NOMO-1 treated with DMSO at 0.1 percent for 48 hours (cell line): ENCODE data around the gene TAF1.
A peak's percentile ranks its signal among the peaks of the same experiment; 100 is the strongest.
"Not testable (repeated sequence)": the region's sequence is repeated elsewhere in the genome, so short reads cannot be mapped to it uniquely, and the experiment has no call there.

Source experiments
- DNase-seq: peaks from one replicate; lab custom pipeline; 2025; ENCODE audit not compliant: unreplicated experiment; lab: John Stamatoyannopoulos, UW

Gene TAF1, protein sequence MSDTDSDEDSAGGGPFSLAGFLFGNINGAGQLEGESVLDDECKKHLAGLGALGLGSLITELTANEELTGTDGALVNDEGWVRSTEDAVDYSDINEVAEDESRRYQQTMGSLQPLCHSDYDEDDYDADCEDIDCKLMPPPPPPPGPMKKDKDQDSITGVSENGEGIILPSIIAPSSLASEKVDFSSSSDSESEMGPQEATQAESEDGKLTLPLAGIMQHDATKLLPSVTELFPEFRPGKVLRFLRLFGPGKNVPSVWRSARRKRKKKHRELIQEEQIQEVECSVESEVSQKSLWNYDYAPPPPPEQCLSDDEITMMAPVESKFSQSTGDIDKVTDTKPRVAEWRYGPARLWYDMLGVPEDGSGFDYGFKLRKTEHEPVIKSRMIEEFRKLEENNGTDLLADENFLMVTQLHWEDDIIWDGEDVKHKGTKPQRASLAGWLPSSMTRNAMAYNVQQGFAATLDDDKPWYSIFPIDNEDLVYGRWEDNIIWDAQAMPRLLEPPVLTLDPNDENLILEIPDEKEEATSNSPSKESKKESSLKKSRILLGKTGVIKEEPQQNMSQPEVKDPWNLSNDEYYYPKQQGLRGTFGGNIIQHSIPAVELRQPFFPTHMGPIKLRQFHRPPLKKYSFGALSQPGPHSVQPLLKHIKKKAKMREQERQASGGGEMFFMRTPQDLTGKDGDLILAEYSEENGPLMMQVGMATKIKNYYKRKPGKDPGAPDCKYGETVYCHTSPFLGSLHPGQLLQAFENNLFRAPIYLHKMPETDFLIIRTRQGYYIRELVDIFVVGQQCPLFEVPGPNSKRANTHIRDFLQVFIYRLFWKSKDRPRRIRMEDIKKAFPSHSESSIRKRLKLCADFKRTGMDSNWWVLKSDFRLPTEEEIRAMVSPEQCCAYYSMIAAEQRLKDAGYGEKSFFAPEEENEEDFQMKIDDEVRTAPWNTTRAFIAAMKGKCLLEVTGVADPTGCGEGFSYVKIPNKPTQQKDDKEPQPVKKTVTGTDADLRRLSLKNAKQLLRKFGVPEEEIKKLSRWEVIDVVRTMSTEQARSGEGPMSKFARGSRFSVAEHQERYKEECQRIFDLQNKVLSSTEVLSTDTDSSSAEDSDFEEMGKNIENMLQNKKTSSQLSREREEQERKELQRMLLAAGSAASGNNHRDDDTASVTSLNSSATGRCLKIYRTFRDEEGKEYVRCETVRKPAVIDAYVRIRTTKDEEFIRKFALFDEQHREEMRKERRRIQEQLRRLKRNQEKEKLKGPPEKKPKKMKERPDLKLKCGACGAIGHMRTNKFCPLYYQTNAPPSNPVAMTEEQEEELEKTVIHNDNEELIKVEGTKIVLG (N-terminal part only)

DNA sequence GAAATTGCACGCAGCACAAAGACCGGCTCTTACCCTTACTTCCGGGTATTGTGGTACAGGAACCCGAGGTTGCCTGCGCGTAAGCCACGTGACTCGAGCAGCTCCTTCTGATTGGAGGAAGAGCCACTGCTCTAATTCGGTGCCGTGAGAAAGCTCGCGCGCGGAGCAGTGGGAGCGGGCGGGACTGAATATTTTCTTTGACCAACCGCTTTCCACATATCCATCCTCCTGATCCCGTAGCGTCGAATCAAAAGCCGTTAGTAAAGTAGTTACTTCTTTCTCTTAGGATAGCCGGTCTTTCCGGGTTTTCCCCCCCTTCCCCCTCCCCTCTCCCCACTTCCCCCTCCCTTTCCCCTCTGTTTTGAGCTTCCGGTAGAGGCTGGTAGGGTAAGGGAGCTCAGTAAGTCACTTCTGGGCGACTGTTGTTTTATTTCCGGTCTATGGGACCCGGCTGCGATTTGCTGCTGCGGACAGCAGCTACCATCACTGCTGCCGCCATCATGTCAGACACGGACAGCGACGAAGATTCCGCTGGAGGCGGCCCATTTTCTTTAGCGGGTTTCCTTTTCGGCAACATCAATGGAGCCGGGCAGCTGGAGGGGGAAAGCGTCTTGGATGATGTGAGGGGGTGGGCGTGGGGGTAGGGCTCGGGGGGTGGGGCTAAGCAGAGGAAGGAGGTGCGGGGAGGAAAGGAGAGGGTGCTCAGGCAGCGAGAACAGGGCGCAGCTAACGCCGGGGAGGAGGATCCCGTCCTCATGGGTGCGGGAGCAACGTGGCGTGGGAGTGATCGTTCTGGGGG lies at the start of gene TAF1:
Gene TAF1, plus strand, starts transcription at position 483 of the 799 bp plus-strand sequence. Its CDS starts 18 bp downstream, at position 501.
- peak; percentile 94 for DNase-seq

DNA sequence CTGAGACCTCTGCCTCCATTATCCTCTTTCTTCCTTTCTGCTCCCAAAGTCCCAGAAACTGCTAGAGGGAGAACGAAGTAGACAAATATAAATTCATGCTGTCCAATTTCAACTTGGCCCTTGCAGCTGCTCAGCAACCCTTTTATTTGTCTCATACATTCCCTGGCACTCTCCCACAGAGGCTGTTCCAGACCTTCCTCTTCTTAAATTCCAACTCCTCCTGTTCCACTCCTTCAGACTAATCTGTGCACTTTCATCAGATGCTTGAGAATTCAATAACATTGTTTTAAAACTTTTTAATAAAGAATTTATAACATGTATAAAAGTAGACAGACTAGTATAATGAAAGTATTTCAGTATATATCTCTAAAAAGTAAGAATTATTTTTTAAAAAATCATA lies 49.2 kb upstream of the TAF1 start:
- DNase-seq, result not testable (repeated sequence)

DNA sequence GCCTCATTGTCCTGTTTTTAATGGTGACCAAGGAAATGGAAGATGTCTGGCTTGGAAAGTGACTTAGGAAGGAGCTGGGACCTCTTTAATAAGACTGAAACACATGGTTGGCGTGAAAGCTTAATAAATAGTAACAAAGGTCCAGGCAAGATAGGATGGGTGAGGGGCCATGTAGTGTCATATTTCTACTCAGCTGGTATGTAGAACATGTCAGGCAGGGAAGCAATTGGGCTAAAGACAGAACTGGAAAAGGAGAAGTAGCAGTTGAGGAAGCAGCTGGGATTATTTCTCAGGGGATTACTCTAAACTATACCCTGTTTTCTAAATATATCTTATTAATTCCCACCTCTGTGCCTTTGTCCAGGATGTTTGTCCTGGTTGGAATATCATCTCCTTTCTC lies 46.0 kb upstream of the TAF1 start:
- DNase-seq, result peak; percentile 15

DNA sequence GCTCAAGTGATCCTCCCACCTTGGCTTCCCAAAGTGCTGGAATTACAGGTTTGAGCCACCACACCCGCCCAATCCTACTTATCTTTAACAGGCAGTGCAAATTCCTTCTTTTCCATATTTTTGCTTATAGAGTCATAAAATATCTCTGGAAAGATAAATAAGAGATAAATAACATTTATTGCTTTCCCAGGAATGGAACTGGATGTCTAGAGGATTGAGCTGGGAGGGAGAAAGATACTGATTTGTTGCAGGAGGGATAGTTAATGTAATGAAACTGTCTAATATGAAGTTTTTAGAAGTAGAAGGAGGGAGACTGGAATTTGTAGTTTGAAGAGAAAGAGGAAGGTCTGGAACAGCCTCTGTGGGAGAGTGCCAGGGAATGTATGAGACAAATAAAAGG lies 44.4 kb upstream of the TAF1 start:
- no peak for DNase-seq

DNA sequence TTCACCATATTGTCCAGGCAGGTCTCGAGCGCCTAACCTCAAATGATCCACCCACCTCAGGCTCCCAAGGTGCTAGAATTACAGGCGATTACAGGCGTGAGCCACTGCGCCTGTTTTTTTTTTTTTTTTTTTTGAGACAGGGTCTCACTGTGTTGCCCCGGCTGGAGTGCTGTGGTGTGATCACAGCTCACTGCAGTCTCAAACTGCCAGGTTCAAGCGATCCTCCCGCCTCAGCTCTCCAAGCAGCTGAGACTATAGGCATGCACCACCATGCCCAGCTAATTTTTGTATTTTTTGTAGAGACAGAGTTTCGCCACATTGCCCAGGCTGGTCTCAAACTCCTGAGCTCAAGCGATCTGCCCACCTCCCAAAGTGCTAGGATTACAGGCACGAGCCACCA lies 41.7 kb upstream of the TAF1 start:
- not testable (repeated sequence) for DNase-seq

DNA sequence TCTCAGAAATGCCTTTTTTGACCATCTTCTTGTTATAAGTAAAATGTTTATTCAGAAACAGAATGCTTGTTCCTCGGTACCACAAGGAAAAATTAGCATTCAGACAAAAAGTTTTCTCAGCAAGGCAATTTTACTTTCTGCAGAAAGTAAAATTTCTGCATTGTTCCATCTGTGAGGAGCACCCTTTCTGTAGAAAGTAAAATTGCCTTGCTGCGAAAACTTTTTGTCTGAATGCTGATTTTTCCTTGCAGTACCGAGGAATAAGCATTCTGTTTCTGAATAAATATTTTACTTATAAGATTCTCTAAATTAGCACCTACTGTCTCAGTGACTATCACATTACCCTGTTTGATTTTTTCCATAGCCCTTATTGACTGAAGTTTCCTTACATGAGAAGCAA lies 39.8 kb upstream of the TAF1 start:
- no peak for DNase-seq

DNA sequence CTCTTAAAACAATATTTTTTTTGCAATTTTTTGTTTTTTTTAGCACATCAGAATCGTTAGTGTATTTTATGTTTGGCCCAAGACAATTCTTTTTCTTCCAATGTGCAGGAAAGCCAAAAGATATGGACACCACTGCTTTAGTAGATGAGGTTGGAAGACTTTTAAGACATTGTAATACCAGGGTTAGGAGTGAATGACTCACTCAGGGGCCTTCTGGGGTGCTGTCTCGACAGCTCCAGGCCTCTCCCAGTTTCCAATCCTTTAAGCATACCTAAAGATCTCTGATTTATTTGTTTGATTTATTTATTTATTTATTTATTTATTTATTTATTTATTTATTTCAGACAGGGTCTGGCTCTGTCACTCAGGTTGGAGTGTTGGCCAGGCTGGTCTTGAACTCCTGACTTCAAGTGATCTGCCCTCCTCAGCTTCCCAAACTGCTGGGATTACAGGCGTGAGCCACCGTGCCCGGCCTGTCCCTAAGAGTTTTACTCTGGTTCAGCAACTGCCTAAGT lies 16.9 kb upstream of the TAF1 start:
- not testable (repeated sequence) for DNase-seq

DNA sequence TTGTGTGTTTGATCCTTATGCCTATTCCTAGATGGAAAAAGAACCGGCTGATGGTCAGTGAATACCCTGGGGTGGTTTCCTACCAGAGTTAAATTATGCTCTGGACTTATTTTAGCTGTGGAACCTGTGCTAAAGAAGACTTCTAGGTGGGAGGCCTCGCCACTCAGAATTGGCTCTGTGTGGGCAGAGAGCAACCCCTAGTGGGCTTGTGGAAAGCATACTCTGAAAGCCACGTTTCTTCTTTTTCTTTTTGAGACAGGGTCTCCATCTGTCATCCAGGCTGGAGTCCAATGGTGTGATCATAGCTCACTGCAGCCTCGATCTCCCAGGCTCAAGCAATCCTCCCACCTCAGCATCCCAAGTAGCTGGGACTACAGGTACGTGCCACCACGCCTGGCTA lies 16.3 kb upstream of the TAF1 start:
- not testable (repeated sequence) for DNase-seq

DNA sequence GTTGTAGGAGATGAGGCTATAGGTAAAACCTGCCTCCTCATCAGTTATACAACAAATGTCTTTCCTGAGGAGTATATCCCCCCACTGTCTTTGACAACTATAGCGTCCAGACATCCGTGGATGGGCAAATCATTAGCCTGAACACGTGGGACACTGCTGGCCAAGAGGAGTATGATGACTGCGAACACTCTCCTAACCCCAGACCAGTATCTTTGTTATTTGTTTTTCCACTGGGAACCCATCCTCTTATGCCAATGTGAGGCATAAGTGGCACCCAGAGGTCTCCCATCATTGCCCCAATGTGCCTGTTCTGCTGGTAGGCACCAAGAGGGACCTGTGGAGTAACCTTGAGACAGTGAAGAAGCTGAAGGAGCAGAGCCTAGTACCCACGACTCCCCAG lies 13.7 kb upstream of the TAF1 start:
- not testable (repeated sequence) for DNase-seq

DNA sequence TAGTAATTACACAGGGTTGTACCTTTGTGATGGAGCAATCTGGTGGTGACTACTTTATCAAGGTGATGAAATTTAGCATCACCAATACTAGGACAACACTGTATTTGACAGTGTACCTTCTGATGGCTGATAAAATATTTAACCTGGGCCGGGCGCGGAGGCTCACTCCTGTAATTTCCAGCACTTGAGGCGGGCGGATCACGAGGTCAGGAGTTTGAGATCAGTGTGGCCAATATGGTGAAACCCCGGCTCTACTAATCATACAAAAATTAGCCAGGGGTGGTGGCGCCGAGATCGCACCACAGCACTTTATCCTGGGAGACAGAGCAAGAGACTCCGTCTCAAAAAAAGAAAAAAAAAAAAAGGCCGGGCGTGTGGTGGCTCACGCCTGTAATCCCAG lies 1.9 kb upstream of the TAF1 start:
- DNase-seq, result no peak

DNA sequence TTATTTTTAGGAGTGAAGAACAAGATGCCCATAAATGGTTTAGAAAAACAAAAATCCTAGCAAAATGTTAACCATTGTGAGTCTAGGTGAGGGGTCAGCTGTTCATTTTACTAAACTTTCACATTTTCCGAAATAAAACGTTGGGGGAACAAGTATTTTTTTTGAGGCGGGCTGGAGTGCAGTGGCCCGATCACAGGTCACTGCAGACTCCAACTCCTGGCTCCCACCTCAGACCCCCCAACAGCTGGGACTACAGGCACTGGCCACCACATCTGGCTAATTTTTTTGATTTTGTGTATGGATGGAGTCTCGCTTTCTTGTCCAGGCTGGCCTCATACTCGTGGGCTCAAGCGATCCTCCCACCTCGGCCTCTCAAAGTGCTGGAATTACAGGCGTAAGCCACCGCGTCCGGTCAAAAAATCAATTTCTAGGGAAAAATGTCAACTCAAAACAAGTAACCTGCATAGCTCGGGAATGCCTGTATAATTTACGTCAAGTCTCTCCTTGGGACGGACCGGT lies 742 bp upstream of the TAF1 start:
- no peak for DNase-seq

DNA sequence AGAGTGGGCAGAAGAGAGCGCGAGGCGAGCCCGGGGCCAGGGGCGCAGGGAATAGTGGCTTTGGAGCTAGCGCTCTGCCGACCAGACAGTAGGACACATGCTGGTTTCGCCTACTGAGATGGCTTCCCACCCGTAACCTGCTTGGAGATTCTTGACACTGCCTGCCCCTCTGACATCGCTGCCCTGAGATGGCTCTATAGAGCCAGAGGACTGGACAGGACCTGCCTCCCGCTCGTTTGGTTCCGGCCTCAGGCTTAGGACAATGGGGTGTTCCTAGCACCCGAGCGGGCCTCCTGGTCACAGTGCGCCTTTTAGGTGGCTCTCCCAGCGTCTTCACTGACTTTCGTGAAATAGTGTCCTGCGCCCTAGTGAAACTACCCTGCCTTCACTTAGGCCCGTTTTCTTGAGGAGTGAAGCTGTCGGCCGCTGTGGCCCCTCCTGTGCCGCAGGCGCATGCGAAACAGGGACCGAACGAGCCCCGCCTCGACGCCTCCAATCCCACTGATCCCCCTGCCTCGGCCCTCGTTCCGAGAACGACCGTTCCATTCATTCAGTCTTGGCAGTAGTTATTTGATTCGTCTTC lies 608 bp downstream of the TAF1 start:
- DNase-seq, result no peak

DNA sequence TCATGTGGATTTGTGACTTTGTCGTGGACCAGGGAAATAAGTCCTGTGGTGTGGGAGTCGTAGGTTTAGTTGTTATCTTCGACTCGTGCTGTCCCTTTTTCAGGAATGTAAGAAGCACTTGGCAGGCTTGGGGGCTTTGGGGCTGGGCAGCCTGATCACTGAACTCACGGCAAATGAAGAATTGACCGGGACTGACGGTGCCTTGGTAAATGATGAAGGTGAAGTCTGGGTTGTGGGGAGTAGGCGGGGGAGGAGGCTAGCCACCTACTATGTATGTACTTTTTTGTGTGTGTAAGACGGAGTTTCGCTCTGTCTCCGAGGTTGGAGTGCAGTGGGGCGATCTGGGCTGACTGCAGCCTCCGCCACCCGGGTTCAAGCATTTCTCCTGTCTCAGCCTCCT lies 1.2 kb downstream of the TAF1 start:
- no peak for DNase-seq

DNA sequence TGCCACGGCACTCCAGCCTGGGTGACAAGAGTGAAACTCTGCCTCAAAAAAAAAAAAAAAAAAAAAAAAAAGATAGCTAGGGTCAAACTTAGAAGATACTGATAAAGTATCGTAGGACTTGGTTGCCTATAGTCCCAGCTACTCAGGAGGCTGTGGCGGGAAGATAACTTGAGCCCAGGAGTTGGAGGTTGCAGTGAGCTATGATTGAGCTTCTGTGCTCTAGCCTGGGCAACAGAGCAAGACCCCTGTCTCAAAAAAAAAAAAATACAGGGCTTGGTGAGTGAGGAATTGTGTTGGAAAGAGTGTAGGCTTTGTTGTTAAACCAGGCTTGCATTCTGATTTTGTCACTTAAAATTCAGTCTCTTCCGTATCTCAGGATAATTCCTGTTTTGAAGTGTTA lies 6.2 kb downstream of the TAF1 start:
- no peak for DNase-seq

DNA sequence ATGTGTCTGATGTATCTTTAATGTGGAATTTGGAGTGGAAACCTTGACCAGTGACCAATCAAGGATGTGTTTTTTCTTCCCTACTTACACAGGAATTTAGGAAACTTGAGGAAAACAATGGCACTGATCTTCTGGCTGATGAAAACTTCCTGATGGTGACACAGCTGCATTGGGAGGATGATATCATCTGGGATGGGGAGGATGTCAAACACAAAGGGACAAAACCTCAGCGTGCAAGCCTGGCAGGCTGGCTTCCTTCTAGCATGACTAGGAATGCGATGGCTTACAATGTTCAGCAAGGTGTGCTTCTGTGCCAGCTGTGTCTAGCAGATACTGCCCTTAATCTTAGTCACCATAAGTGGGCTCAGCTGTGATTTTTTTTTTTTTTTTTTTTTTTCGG lies 12.6 kb downstream of the TAF1 start:
- DNase-seq, result no peak

DNA sequence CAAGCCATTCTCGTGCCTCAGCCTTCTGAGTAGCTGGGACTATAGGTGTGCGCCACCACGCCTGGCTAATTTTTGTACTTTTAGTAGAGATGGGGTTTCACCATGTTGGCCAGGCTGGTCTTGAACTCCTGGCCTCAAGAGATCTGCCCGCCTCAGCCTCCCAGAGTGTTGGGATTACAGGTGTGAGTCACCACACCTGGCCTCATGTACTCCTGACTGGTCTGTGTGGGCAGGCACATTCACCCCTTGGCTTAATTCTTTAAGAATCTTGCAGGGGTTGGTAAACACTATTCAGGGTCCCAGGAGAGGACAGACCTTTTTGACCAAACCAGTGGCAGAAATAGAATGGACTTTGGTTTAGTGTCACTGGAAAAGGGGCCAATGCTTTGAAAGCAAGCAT lies 25.6 kb downstream of the TAF1 start:
- DNase-seq, result not testable (repeated sequence)

DNA sequence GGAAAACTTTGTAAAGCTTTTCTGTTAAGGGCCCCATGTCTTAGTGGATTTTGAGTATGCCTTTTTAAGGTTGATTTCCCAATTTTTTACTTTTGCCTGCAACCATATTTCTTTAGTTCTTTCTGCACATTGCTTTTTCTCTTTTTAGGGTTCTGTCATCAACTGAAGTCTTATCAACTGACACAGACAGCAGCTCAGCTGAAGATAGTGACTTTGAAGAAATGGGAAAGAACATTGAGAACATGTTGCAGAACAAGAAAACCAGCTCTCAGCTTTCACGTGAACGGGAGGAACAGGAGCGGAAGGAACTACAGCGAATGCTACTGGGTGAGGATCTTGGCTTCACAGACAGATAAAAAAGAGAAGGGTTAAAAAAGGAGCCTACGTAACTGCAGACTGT lies 27.8 kb downstream of the TAF1 start:
- no peak for DNase-seq

DNA sequence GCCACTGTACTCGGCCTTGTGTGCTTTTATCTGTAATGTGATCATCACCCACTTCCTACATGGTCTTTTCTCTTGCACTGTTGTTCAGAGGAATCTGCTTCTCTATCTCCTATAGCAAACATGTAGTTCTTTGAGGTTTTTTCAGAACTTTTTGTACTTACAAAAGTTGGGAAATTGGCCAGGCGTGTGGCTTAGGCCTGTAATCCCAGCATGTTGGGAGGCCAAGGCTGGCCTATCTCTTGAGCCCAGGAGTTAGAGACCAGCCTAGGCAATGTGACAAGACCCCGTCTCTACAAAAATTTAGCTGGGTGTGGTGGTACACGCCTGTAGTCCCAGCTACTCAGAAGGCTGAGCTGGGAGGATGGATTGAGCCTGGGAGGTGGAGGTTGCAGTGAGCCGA lies 30.4 kb downstream of the TAF1 start:
- DNase-seq, result no peak

DNA sequence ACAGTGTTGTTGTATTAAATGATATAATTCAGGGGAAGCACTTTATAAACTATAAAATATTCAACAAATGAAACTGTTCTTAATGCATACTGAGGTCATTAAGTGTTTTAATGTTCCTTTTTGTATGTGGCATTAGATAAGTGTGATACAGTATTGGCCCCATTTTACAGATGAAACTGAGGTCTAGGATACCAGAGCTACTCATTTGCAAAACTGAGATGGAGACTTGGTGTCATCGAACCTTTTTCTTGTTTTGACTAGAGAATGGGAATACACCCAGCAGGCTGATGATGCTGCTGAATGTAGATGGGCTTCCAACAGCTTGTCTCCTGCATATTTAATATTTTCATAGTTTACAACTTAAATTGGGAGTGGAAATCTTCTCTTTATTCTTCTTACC lies 34.6 kb downstream of the TAF1 start:
- no peak for DNase-seq

DNA sequence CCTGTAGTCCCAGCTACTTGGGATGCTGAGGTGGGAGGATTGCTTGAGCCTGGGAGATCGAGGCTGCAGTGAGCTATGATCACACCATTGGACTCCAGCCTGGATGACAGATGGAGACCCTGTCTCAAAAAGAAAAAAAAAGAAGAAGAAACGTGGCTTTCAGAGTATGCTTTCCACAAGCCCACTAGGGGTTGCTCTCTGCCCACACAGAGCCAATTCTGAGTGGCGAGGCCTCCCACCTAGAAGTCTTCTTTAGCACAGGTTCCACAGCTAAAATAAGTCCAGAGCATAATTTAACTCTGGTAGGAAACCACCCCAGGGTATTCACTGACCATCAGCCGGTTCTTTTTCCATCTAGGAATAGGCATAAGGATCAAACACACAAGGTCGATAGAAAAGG lies 50.1 kb downstream of the TAF1 start:
- not testable (repeated sequence) for DNase-seq
